ENCODE results near the gene MFSD12.

The MFSD12 gene

GRCh38 chr19:3521104-3521445 lies 36.3 kb downstream of the MFSD12 start:
- no peak overlapping the region for H2AFZ ChIP-seq (ENCODE audit: low read length)
- no peak overlapping the region for H2BK120ac ChIP-seq (ENCODE audit: low read depth, low read length)
- H3K9me3 ChIP-seq (replicated peaks in 1 of 2; ENCODE audit: control insufficient read depth in 2 of 2, insufficient read depth in 1 of 2, low read depth in 1 of 2, low read length in 2 of 2): no peaks in the 10 kb centered on the region
- H2BK15ac ChIP-seq (ENCODE audit: low read length): no peak overlapping the region
- no peak for DNase-seq (ENCODE audit: low spot score)
- H4K91ac ChIP-seq (ENCODE audit: low read depth, low read length, poor library complexity): no peak overlapping the region
- H3K4me2 ChIP-seq (ENCODE audit: insufficient read depth, low read length, poor library complexity, severe bottlenecking): no peak overlapping the region
- peaks cover 26 to 85% of the 10 kb centered on the region in 2 donors for H3K36me3 ChIP-seq (replicated peaks in 1 of 2; ENCODE audit: control insufficient read depth in 2 of 2, insufficient read depth in 2 of 2, low read length in 2 of 2)
- no peak overlapping the region for H3K4me3 ChIP-seq (ENCODE audit: low read length in 2 of 2)
- no peak overlapping the region for H2BK5ac ChIP-seq (ENCODE audit: low read length)
- H3K9ac ChIP-seq (ENCODE audit: low read depth, low read length, poor library complexity): no peak overlapping the region
- H3K4ac ChIP-seq (ENCODE audit: low read length): no peak overlapping the region
- no peak overlapping the region for H3K27ac ChIP-seq (replicated peaks; ENCODE audit: low read length)
- H2BK12ac ChIP-seq (ENCODE audit: low read length): no peak overlapping the region
- H3K27me3 ChIP-seq (ENCODE audit: control insufficient read depth in 3 of 3, insufficient read depth in 3 of 3, low read depth in 1 of 3, low read length in 3 of 3): peaks cover 0 to 2% (median 0%) of the 10 kb centered on the region in 3 experiments
- no CpG with 5 or more reads among the region's 7 CpGs for WGBS, 2 donors (ENCODE audit: extremely low coverage in 2 of 2, insufficient read length in 2 of 2, insufficient replicate concordance in 1 of 2)
- H4K8ac ChIP-seq (ENCODE audit: low read depth, low read length): peak overlapping the region; percentile 43
- H3K18ac ChIP-seq (ENCODE audit: low read length): no peak overlapping the region
- no peak overlapping the region for H3K14ac ChIP-seq (ENCODE audit: low read length)
- H3K79me1 ChIP-seq (ENCODE audit: low read depth, low read length): peaks cover 44% of the 10 kb centered on the region
- H3K23ac ChIP-seq (ENCODE audit: low read depth, low read length, poor library complexity): peak overlapping the region; percentile 96
- peak overlapping the region; percentile 70 for H2AK5ac ChIP-seq (ENCODE audit: low read depth, low read length)
- no peaks in the 10 kb centered on the region for H3K4me1 ChIP-seq (ENCODE audit: control insufficient read depth in 2 of 2, insufficient read depth in 1 of 2, low read depth in 1 of 2, low read length in 2 of 2)

DNA sequence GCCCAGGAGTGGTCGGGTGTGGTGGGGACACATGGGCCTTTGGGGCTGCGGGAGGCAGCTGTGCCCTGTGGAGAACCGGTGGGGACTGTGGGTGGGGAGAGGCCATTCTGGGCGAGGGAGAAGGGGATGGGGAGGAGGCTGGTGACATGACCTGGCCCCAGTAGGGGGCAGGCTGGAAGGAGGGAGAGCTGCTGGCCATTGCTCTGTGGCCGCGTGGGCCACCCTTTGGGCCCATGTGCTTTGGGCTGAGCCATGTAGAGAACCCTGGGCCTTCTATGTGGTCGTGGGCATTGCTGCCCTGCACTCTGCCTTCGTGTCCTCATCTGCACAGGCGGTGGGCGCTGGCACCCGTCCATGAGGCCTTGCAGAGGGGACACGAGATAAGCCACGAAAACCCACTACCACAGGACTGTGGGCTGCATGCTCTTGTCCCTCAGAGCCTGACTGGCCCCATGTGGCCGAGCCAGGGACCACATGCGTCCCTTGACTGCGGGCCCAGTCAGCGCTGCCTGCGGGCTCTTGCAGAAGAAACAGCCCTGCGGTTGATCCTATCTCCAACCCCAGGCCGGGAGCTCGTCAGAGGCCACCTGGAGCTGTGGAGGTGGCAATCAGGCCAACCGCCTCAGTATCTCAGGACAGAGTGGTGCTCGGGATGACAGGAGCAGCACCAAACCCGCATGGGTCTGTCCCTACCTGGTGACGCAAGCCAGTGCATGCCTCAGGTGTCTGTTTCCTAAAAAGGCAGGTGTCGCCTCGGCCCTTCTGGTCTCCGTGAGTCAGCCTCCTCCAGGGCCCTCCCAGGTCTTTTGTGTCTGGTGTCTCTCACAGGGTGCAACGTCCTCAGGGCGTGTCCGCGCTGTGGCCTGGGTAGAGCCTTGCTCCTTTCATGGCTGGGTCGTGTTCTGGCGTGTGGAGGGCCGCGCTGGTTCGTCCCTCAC lies 37.0 kb downstream of the MFSD12 start:
- Histone ChIP-seq H3K36me3 (replicated peaks in 1 of 2; ENCODE audit: control insufficient read depth in 2 of 2, insufficient read depth in 2 of 2, low read length in 2 of 2) (peaks cover 22 to 83% of the 10 kb centered on the region in 2 donors), H3K79me1 (ENCODE audit: low read depth, low read length) (peaks cover 48% of the 10 kb centered on the region), H3K27ac (replicated peaks; ENCODE audit: low read length) (no peak overlapping the region), H3K27me3 (ENCODE audit: control insufficient read depth in 3 of 3, insufficient read depth in 3 of 3, low read depth in 1 of 3, low read length in 3 of 3) (peaks cover 0 to 2% (median 0%) of the 10 kb centered on the region in 3 experiments), H2AK5ac (ENCODE audit: low read depth, low read length) (peak overlapping the region; percentile 70), H4K91ac (ENCODE audit: low read depth, low read length, poor library complexity) (no peak overlapping the region), H3K4me1 (ENCODE audit: control insufficient read depth in 2 of 2, insufficient read depth in 1 of 2, low read depth in 1 of 2, low read length in 2 of 2) (no peaks in the 10 kb centered on the region), H3K14ac (ENCODE audit: low read length) (no peak overlapping the region), H2BK12ac (ENCODE audit: low read length) (no peak overlapping the region), H3K9me3 (replicated peaks in 1 of 2; ENCODE audit: control insufficient read depth in 2 of 2, insufficient read depth in 1 of 2, low read depth in 1 of 2, low read length in 2 of 2) (no peaks in the 10 kb centered on the region), H2AFZ (ENCODE audit: low read length) (no peak overlapping the region), H3K23ac (ENCODE audit: low read depth, low read length, poor library complexity) (peak overlapping the region; percentile 96), H3K9ac (ENCODE audit: low read depth, low read length, poor library complexity) (peak overlapping the region; percentile 44), H3K4me3 (ENCODE audit: low read length in 2 of 2) (no peak overlapping the region), H3K4ac (ENCODE audit: low read length) (no peak overlapping the region), H2BK120ac (ENCODE audit: low read depth, low read length) (no peak overlapping the region), H2BK5ac (ENCODE audit: low read length) (peak overlapping the region; percentile 24), H4K8ac (ENCODE audit: low read depth, low read length) (peak overlapping the region; percentile 43), H3K18ac (ENCODE audit: low read length) (peak overlapping the region; percentile 17), H2BK15ac (ENCODE audit: low read length) (no peak overlapping the region), H3K4me2 (ENCODE audit: insufficient read depth, low read length, poor library complexity, severe bottlenecking) (no peak overlapping the region)
- no peak for DNase-seq (ENCODE audit: low spot score)
- no CpG with 5 or more reads among the region's 37 CpGs for WGBS, 2 donors (ENCODE audit: extremely low coverage in 2 of 2, insufficient read length in 2 of 2, insufficient replicate concordance in 1 of 2)

GRCh38 chr19:3519126-3519525 lies 38.3 kb downstream of the MFSD12 start:
- Histone ChIP-seq H3K4ac (ENCODE audit: low read length) (no peak overlapping the region), H4K8ac (ENCODE audit: low read depth, low read length) (no peak overlapping the region), H4K91ac (ENCODE audit: low read depth, low read length, poor library complexity) (no peak overlapping the region), H3K9me3 (replicated peaks in 1 of 2; ENCODE audit: control insufficient read depth in 2 of 2, insufficient read depth in 1 of 2, low read depth in 1 of 2, low read length in 2 of 2) (no peaks in the 10 kb centered on the region), H3K14ac (ENCODE audit: low read length) (peak overlapping the region; percentile 8), H2BK12ac (ENCODE audit: low read length) (no peak overlapping the region), H3K27me3 (ENCODE audit: control insufficient read depth in 3 of 3, insufficient read depth in 3 of 3, low read depth in 1 of 3, low read length in 3 of 3) (peaks cover 0 to 2% (median 0%) of the 10 kb centered on the region in 3 experiments), H2BK15ac (ENCODE audit: low read length) (no peak overlapping the region), H3K23ac (ENCODE audit: low read depth, low read length, poor library complexity) (peak overlapping the region; percentile 73), H3K4me3 (ENCODE audit: low read length in 2 of 2) (no peak overlapping the region), H3K4me2 (ENCODE audit: insufficient read depth, low read length, poor library complexity, severe bottlenecking) (no peak overlapping the region), H3K9ac (ENCODE audit: low read depth, low read length, poor library complexity) (no peak overlapping the region), H2AK5ac (ENCODE audit: low read depth, low read length) (no peak overlapping the region), H3K4me1 (ENCODE audit: control insufficient read depth in 2 of 2, insufficient read depth in 1 of 2, low read depth in 1 of 2, low read length in 2 of 2) (no peaks in the 10 kb centered on the region), H2BK120ac (ENCODE audit: low read depth, low read length) (no peak overlapping the region), H3K18ac (ENCODE audit: low read length) (no peak overlapping the region), H2AFZ (ENCODE audit: low read length) (no peak overlapping the region), H3K27ac (replicated peaks; ENCODE audit: low read length) (no peak overlapping the region), H2BK5ac (ENCODE audit: low read length) (no peak overlapping the region), H3K36me3 (replicated peaks in 1 of 2; ENCODE audit: control insufficient read depth in 2 of 2, insufficient read depth in 2 of 2, low read length in 2 of 2) (peaks cover 15 to 83% of the 10 kb centered on the region in 2 donors), H3K79me1 (ENCODE audit: low read depth, low read length) (peaks cover 57% of the 10 kb centered on the region)
- WGBS, 2 donors (ENCODE audit: extremely low coverage in 2 of 2, insufficient read length in 2 of 2, insufficient replicate concordance in 1 of 2): no CpG with 5 or more reads among the region's 18 CpGs
- DNase-seq (ENCODE audit: low spot score): no peak

DNA sequence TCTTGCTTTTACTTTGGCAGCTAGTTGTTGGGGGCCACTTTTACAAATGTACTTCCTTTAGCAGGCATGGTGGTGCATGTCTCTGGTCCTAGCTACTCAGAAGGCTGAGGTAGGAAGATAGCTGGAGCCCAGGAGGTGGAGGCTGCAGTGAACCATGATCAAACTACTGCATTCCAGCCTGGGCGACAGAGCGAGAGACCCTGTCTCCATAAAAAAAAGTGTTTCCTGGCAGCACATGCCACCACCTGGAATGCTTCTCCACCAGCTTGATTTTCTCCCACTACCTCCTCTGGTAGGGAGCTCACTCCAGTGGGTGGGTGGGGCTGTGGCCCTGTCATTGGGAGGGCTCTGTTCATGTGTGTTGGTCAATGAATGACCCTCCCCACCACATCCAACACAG lies 38.7 kb downstream of the MFSD12 start:
- H2BK15ac ChIP-seq (ENCODE audit: low read length): no peak overlapping the region
- H3K27me3 ChIP-seq (ENCODE audit: control insufficient read depth in 3 of 3, insufficient read depth in 3 of 3, low read depth in 1 of 3, low read length in 3 of 3): peaks cover 0 to 2% (median 0%) of the 10 kb centered on the region in 3 experiments
- H2AK5ac ChIP-seq (ENCODE audit: low read depth, low read length): no peak overlapping the region
- H3K4me2 ChIP-seq (ENCODE audit: insufficient read depth, low read length, poor library complexity, severe bottlenecking): no peak overlapping the region
- H3K9ac ChIP-seq (ENCODE audit: low read depth, low read length, poor library complexity): no peak overlapping the region
- H3K27ac ChIP-seq (replicated peaks; ENCODE audit: low read length): no peak overlapping the region
- no peak overlapping the region for H3K18ac ChIP-seq (ENCODE audit: low read length)
- peak overlapping the region; percentile 8 for H3K14ac ChIP-seq (ENCODE audit: low read length)
- H2AFZ ChIP-seq (ENCODE audit: low read length): no peak overlapping the region
- no peak overlapping the region for H3K23ac ChIP-seq (ENCODE audit: low read depth, low read length, poor library complexity)
- no peaks in the 10 kb centered on the region for H3K9me3 ChIP-seq (replicated peaks in 1 of 2; ENCODE audit: control insufficient read depth in 2 of 2, insufficient read depth in 1 of 2, low read depth in 1 of 2, low read length in 2 of 2)
- WGBS, 2 donors (ENCODE audit: extremely low coverage in 2 of 2, insufficient read length in 2 of 2, insufficient replicate concordance in 1 of 2): no CpG with 5 or more reads among the region's 2 CpGs
- peaks cover 55% of the 10 kb centered on the region for H3K79me1 ChIP-seq (ENCODE audit: low read depth, low read length)
- no peak overlapping the region for H2BK12ac ChIP-seq (ENCODE audit: low read length)
- H3K4me3 ChIP-seq (ENCODE audit: low read length in 2 of 2): no peak overlapping the region
- peaks cover 18 to 83% of the 10 kb centered on the region in 2 donors for H3K36me3 ChIP-seq (replicated peaks in 1 of 2; ENCODE audit: control insufficient read depth in 2 of 2, insufficient read depth in 2 of 2, low read length in 2 of 2)
- no peak overlapping the region for H2BK120ac ChIP-seq (ENCODE audit: low read depth, low read length)
- H4K8ac ChIP-seq (ENCODE audit: low read depth, low read length): no peak overlapping the region
- no peak overlapping the region for H3K4ac ChIP-seq (ENCODE audit: low read length)
- H4K91ac ChIP-seq (ENCODE audit: low read depth, low read length, poor library complexity): no peak overlapping the region
- no peak for DNase-seq (ENCODE audit: low spot score)
- H3K4me1 ChIP-seq (ENCODE audit: control insufficient read depth in 2 of 2, insufficient read depth in 1 of 2, low read depth in 1 of 2, low read length in 2 of 2): no peaks in the 10 kb centered on the region
- H2BK5ac ChIP-seq (ENCODE audit: low read length): peak overlapping the region; percentile 39

Data from neuronal stem cell (in vitro differentiated cells).